ENCODE measurements around the gene TUBB1. TPM values are rescaled to one million over a fixed set of nuclear protein-coding genes. Genes with fewer than 3 reads are reported as not detected.

TUBB1 gene
- total and polyA plus RNA-seq, 3 donors from 2014 or later: 0.25 to 1.3 (median 0.55) TPM

DNA sequence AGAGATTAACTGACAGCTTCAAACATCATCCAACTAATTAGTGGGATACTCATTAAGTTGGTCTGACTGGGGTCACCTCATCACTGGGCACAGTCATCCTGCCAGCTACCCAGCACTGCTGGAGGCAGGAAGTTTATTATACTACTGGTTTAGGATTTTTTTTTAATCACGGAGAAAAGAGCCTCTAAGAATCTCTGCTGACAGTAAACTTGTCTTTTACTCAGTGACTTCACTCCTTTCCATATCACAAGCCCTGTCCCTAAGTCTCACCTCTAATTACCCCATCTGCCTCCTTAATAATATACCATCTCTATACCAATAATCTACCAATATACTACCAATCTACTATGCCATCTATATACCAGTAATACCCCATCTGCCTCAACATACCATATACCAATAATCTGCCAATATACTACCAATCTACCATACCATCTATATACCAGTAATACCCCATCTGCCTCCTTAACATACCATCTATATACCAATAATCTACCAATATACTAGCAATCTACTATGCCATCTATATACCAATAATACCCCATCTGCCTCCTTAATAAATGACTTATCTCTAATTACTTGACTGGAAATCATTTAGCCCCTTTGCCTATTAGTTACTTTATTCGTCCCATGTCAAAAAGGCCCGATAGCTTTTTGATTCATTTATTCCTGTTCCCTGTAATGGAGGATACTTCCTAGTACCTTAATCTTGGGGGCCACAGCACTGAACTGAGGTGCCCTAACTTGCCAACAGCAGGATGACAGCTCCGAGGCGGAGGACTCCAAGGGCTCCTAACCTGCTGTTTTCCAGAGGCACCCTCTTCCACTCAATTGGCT lies 7.9 kb downstream of the TUBB1 start:
- no peak for DNase-seq
- Histone ChIP-seq H3K36me3 (ENCODE audit: low read depth, missing control alignments) (no peaks in the 10 kb centered on the region), H3K4me3 (no peak overlapping the region), H3K27ac (no peak overlapping the region), H3K27me3 (no peaks in the 10 kb centered on the region), H3K4me1 (peaks cover 18% of the 10 kb centered on the region), H3K9me3 (no peaks in the 10 kb centered on the region)
- no peak for TF ChIP-seq POLR2A (IDR thresholded peaks at IDR 0.05)
- TF ChIP-seq, protein P1, sequence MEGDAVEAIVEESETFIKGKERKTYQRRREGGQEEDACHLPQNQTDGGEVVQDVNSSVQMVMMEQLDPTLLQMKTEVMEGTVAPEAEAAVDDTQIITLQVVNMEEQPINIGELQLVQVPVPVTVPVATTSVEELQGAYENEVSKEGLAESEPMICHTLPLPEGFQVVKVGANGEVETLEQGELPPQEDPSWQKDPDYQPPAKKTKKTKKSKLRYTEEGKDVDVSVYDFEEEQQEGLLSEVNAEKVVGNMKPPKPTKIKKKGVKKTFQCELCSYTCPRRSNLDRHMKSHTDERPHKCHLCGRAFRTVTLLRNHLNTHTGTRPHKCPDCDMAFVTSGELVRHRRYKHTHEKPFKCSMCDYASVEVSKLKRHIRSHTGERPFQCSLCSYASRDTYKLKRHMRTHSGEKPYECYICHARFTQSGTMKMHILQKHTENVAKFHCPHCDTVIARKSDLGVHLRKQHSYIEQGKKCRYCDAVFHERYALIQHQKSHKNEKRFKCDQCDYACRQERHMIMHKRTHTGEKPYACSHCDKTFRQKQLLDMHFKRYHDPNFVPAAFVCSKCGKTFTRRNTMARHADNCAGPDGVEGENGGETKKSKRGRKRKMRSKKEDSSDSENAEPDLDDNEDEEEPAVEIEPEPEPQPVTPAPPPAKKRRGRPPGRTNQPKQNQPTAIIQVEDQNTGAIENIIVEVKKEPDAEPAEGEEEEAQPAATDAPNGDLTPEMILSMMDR (IDR thresholded peaks at IDR 0.05): no peak
- intact Hi-C loops (cut with DNase I; ENCODE audit: low total_unique reads): loop anchor here (10.0 kb wide), 1 partner anchor 142 kb away; no protein-coding TSS in a partner anchor
- WGBS, 2 donors: 77 to 79% methylated on average over 5 of the region's 5 CpGs

- TF ChIP-seq POLR2A (IDR thresholded peaks at IDR 0.05): no peak
- TF ChIP-seq, protein P1 (IDR thresholded peaks at IDR 0.05): no peak
- H3K4me3 ChIP-seq: no peak overlapping the region
- no peak overlapping the region for H3K27ac ChIP-seq
- no peaks in the 10 kb centered on the region for H3K36me3 ChIP-seq (ENCODE audit: low read depth, missing control alignments)
- DNase-seq: no peak
- H3K27me3 ChIP-seq: no peaks in the 10 kb centered on the region
- intact Hi-C loops (cut with DNase I; ENCODE audit: low total_unique reads): loop anchor here (10.0 kb wide), 1 partner anchor 143 kb away; no protein-coding TSS in a partner anchor
- 49 to 56% methylated on average over 8 of the region's 8 CpGs for WGBS, 2 donors
- peaks cover 18% of the 10 kb centered on the region for H3K4me1 ChIP-seq
- no peaks in the 10 kb centered on the region for H3K9me3 ChIP-seq
Measured at GRCh38 chr20:59027741-59028320, 8.6 kb downstream of the TUBB1 start.

GRCh38 chr20:59028812-59029211 lies 9.6 kb downstream of the TUBB1 start:
- no peaks in the 10 kb centered on the region for H3K27me3 ChIP-seq
- no peak overlapping the region for H3K27ac ChIP-seq
- 66 to 69% methylated on average over 2 of the region's 2 CpGs for WGBS, 2 donors
- H3K4me1 ChIP-seq: peaks cover 18% of the 10 kb centered on the region
- no peaks in the 10 kb centered on the region for H3K36me3 ChIP-seq (ENCODE audit: low read depth, missing control alignments)
- H3K4me3 ChIP-seq: no peak overlapping the region
- no peaks in the 10 kb centered on the region for H3K9me3 ChIP-seq
- TF ChIP-seq, protein P1 (IDR thresholded peaks at IDR 0.05): no peak
- no peak for TF ChIP-seq POLR2A (IDR thresholded peaks at IDR 0.05)
- no peak for DNase-seq
- intact Hi-C loops (cut with DNase I; ENCODE audit: low total_unique reads): loop anchor here (10.0 kb wide), 1 partner anchor 144 kb away; no protein-coding TSS in a partner anchor

GRCh38 chr20:59030911-59031563 lies 11.8 kb downstream of the TUBB1 start:
- no peak for DNase-seq
- Histone ChIP-seq H3K36me3 (ENCODE audit: low read depth, missing control alignments) (no peaks in the 10 kb centered on the region), H3K27ac (peak overlapping the region in 1 of 2 donors; percentile 92), H3K4me3 (peak overlapping the region; percentile 73 to 94), H3K4me1 (peaks cover 18% of the 10 kb centered on the region), H3K27me3 (no peaks in the 10 kb centered on the region), H3K9me3 (no peaks in the 10 kb centered on the region)
- intact Hi-C loops (cut with DNase I; ENCODE audit: low total_unique reads): no loop called here
- TF ChIP-seq, protein P1 (IDR thresholded peaks at IDR 0.05): no peak
- TF ChIP-seq POLR2A (IDR thresholded peaks at IDR 0.05): no peak
- WGBS, 2 donors: 55% methylated on average over 7 of the region's 7 CpGs

All from testis (tissue), 3 donors.